NCI-H1105 treated with DMSO at 0.1 percent for 48 hours (cell line): ENCODE measurements around the gene SLC6A12.

Experiments used
- DNase-seq: peaks from one replicate; lab custom pipeline; 2025; lab: John Stamatoyannopoulos, UW

SLC6A12 gene

DNA sequence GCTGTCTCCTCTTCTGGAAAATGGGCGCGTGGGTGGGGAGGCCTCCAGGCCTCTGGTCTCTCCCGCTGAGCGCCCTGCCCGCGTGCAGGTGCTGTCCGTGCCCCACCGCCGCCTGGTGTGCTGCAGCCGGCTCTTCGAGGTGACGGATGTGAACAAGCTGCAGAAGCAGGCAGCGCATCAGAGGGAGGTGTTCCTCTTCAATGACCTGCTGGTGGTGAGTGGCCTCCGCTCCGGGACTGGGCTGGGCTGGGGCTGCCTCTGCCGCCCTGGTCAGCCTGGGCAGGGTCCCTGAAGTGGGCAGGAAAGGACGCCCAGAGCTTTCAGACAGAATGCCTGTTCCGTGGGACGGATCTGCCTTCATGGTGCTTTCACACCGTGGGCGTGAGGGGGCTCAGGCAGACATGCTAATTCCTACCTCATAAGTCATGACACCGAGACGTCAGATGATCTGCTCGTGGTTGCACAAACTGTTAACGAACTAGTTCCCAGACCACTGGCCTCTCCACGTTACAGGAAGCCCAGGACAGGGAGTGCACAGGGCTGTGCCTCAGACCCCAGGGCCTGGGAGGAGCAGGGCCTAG, 50.5 kb downstream of the SLC6A12 start:
- no peak for DNase-seq

DNA sequence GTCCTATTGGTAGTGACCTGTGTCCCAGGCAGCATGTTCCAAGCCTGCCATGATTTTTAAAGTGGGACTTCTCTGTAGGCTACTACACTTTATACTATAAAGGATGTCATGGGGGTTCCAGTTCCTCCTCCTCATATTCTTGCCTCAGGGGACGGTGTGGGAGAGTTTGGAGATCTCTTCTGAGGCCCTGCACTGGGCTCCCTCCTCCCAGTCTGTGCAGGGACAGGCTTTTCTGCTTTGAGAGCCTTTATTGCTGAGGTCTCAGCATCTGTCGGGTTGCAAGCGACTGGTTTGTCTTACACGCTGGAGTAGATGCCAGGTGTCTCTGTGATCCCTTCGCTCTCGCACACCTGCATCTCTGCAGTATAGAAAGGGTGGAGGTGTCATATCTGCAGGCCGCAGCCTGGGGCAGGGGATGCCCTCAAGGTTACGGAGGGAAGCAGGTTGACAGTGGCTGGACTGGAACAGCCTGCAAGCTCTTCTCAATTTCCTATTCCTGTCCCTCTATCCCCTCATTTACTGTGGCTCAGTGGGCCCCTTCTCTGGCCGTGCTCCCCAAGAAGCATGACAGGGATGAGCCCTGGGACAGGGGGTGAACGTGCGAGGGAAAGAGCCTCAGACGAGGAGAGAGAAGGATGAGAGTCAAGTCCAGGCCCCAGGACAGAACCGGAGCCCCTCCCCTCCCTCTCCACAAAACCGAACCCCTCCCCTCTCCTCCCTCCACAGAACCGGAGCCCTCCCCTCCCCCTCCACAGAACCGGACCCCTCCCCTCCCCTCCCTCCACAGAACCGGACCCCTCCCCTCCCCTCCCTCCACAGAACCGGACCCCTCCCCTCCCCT, 51.3 kb downstream of the SLC6A12 start:
- no peak for DNase-seq

GRCh38 chr12:161823-162222, 52.1 kb downstream of the SLC6A12 start:
- no peak for DNase-seq

DNA sequence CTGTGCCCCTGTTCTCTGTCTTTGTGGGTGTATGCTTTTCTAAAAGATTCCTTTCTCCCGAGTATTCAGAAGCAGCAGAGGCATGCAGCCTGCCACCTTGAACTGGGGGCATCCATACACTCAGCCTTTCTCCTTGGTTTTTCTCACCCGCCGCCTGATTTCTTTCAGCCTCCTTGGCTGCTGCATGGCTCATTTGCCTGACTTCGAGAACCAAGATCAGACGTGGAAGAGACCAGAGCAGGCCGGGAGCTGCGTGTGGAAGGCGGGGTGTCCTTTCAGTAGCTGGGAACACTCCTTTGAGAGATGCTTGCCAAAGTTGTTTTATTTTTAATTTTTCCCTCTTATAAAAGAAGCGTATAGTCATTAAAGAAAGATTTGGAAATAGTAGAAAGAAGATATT, 53.1 kb downstream of the SLC6A12 start:
- DNase-seq: no peak

GRCh38 chr12:159156-159782, 54.7 kb downstream of the SLC6A12 start:
- DNase-seq: no peak

DNA sequence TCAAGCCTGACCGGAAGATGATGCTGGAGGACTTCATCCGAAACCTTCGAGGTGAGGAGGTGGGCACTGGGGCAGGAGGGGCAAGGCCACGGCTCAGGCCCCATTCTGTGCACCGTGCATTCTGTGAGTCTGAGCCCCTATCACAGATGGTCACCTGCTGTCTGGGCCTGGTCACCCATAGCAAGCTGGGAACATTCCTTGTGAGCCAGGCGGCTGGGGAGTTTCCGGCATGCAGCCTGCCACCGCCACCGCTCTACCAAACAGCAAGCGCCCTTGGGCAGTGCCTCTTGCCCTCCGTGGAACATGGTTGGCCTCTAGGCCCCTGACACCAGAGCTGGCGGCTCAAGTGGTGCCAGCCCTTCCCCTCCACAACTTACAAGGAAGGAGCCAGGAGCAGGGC, 56.3 kb downstream of the SLC6A12 start:
- DNase-seq: no peak

- no peak for DNase-seq
Measured at GRCh38 chr12:156945-157344, 57.0 kb downstream of the SLC6A12 start.

- DNase-seq: no peak
Measured at GRCh38 chr12:155646-156045, 58.3 kb downstream of the SLC6A12 start.

DNA sequence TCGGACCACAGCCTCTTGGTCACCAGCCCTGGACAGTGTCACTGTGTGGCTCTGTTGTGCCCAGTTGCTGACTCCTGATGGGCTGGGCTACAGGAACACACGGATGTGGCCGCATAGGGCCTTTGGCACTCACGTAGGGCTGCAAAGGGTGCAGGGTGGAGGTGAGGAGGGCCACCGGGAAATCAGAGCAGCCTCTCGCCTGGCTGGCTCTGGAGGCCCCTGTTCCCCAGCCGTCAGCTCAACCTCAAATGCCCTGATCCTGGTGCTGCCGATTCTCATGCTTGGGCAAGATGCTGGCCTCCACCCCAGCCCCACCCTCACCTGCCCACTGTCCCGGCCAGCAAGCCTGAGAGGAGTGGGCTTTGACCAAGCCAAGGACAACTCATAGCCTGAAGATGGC, 59.0 kb downstream of the SLC6A12 start:
- DNase-seq: no peak

GRCh38 chr12:154058-154457, 59.9 kb downstream of the SLC6A12 start:
- DNase-seq: no peak

DNA sequence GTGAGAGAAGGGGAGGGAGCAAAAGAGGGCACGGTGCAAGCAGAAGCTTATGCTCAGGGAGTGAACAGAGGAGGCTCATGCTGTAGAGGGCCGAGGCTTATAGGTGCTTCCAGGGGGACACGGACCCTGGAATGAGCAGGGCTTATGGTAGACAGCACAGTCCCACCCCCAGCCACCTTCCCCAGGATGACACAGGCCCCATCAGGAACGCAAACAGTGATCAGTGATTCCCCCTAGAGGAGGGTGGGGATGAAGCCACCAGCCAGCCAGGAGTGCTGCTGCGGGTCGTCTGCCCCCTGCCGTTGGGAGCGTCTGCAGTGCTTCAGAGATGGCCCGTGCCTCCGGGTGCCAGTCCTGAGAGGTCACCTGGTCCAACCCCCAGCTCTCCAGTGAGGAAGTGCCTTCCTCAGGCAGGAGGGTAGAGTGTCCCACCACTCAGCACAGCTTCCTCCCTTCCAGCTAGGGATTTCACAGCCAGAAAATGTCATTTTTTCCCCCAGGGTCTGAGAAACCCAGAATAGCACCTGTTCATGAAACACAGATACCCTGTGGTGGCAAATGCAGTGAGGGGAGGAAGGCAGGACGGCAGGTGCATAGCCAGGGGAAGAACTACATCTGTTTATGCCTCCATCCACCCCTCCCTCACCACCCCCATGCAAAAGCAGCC, 60.7 kb downstream of the SLC6A12 start:
- peak; percentile 16 for DNase-seq

DNA sequence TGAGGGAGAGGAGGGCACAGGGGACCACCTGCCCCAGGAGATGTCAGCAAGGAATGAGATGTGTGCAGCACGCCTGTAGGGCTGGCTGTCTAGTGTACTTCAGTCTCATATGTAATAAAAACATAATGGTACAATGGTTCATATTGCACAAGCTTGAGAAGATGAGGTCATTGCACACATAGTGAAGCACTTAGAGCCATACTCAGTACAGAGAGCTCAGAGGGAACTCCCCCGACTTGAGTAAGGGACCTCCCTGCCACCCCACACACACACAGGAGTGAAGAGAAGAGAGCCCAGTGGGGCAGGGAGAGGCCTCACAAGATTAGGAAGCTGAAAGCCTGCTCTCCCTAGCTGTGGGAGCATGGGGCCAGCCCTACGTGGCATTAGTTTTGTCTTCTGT, 61.5 kb downstream of the SLC6A12 start:
- DNase-seq: no peak

DNA sequence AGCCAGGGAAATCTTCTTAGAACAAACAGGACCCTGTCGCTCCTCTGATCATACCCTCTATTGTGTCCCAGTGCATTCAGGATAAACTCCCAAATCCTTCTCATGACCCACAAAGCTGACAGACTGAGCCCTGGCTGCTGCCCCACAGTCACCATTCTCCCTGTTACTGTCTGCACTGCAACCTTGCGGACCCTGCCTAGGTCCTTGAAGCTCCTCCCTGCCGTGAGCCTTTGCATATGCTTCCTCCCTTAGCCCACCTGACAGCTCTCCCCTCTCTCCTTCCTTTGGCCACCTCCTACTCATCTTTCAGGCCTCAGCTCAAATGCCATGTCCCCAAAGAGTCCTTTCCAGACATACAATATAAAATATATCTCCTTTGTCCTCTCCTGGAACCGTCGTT, 62.4 kb downstream of the SLC6A12 start:
- DNase-seq: no peak

GRCh38 chr12:148676-149416, 65.1 kb downstream of the SLC6A12 start:
- no peak for DNase-seq

DNA sequence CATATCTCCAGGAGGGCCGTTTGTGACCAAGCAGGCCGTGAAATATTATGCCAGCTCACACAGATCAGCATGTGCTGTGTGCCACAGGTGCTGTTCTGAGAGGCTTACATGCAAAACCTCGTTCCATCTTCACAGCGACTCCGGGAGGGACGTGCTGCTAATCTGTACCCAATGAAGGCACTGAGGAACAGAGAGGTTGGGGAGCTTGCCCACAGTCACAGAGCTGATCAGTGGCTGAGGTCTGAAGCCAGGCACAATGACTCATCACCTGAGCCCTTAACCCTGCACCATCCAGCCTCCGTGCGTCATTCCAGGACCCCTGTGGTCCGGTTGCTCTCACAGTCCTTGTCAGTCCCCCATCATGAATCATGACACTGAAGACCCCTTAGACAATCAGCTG, 66.7 kb downstream of the SLC6A12 start:
- DNase-seq: no peak

GRCh38 chr12:145369-145960, 68.5 kb downstream of the SLC6A12 start:
- no peak for DNase-seq

DNA sequence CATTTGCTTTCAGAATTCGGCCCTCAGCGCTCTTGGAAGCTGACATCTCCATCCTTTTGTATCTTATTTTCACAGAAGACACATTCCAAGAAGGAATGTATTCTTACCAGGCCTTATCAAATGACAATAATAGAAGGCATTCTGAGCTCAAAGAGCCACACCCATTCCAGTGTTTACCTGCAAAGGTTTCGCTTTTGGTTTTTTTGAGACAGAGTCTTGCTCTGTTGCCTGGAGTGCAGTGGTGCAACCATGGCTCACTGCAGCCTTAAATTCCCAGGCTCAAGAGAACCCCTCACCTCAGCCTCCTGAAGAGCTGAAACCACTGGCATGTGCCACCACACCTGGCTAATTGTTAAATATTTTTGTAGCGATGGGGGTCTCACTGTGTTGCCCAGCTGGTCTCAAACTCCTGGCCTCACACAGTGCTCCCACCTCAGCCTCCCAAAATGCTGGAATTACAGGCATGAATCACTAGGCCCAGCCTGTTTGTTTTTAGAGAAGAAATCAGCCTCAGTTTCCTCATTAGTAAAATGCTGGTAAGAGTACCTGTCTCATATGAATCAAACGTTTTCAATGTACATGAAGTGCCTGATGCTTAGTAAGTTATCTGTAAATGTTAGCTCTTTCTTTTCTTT, 69.2 kb downstream of the SLC6A12 start:
- no peak for DNase-seq

DNA sequence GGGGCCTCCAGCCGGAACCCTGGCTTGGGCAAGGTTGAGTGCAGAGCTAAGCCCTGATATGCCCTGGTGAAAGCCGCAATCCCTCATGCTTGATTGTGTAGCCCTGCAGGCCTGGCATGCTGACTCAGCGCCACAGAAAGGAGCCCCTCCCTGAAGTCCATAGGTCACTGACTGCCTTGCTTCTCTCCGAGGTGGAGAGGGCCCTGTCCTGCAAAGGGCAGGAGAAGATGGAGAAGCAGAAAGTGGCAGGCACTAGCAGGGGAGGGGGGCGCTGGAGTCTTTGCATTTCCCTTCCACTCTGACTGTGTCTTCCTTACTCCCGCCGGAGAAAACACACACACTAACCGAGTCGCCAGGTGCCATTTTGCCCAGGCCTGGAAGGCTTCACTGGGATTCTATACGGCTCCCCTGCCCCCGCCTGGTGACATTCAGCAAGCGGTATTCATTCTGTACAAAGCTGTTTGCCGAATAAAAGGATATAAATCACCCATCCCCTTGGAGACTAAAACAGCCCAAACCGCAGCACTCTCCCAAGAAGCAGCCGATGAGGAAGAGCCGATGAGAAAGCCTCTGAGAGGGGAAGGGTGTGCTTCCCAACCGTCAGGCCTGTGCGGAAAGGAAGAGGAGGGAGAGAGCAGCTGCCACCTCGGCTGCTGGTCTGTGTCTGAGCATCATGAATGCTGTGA, 69.8 kb downstream of the SLC6A12 start:
- DNase-seq: no peak

GRCh38 chr12:140162-140561, 73.8 kb downstream of the SLC6A12 start:
- DNase-seq: no peak
